ENCODE results near the gene SULT1A3. TPM values are rescaled to one million over a fixed set of nuclear protein-coding genes. Genes with fewer than 3 reads are reported as not detected.
A peak's percentile ranks its signal among the peaks of the same experiment; 100 is the strongest.
"Not testable (repeated sequence)": the region's sequence is repeated elsewhere in the genome, so short reads cannot be mapped to it uniquely, and the experiment has no call there.

Gene SULT1A3
- total RNA-seq, 1 experiment from 2014 or later, result 8.3 TPM

GRCh38 chr16:30187971-30188561, 11.0 kb upstream of the SULT1A3 start:
- no peaks in the 10 kb centered on the region for H3K36me3 Mint-ChIP-seq (ENCODE audit: insufficient read depth, unreplicated experiment)

DNA sequence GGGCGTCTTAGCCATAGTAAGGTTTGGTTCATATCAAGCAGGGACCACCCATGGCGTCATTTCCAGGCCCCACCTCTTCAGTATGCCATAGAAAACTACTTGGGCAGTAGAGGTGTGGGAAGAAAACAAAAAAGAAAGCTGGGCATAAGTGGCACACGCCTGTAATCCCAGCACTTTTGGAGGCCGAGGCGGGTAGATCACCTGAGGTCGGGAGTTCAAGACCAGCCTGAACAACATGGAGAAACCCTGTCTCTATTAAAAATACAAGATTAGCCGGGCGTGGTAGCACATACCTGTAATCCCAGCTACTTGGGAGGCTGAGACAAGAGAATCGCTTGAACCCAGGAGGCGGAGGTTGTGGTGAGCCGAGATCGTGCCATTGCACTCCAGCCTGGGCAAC, 7.9 kb upstream of the SULT1A3 start:
- H3K27me3 Mint-ChIP-seq (ENCODE audit: insufficient read depth, unreplicated experiment); H3K27ac Mint-ChIP-seq (ENCODE audit: unreplicated experiment); H3K36me3 ChIP-seq (ENCODE audit: control insufficient read depth, insufficient read depth, low read length); POLR2A ChIA-PET; H3K4me3 ChIP-seq (ENCODE audit: low read depth, low read length); H3K27me3 ChIP-seq (replicated peaks; ENCODE audit: control insufficient read depth, insufficient read depth, low read length); intact Hi-C loops (cut with micrococcal nuclease; ENCODE audit: unreplicated experiment); H3K4me1 ChIP-seq; CTCF ChIA-PET; H3K9me3 Mint-ChIP-seq (ENCODE audit: unreplicated experiment); H3K4me3 Mint-ChIP-seq (ENCODE audit: unreplicated experiment); DNase-seq; H3K4me1 Mint-ChIP-seq (ENCODE audit: low read depth, unreplicated experiment); H3K9me3 ChIP-seq; BruUV-seq (replicated peaks); H3K36me3 Mint-ChIP-seq (ENCODE audit: insufficient read depth, unreplicated experiment): not testable (repeated sequence)

More at GRCh38 chr16:30187971-30188561, 11.0 kb upstream of the SULT1A3 start:
- Histone ChIP-seq H3K36me3 (ENCODE audit: control insufficient read depth, insufficient read depth, low read length) (no peaks in the 10 kb centered on the region), H3K9me3 (no peaks in the 10 kb centered on the region), H3K27me3 (replicated peaks; ENCODE audit: control insufficient read depth, insufficient read depth, low read length) (no peaks in the 10 kb centered on the region), H3K4me1 (no peaks in the 10 kb centered on the region), H3K4me3 (ENCODE audit: low read depth, low read length) (no peak overlapping the region)
- intact Hi-C loops (cut with micrococcal nuclease; ENCODE audit: unreplicated experiment), result no loop called here
- ChIA-PET CTCF (no interaction called here), POLR2A (no interaction called here)
- H3K4me3 Mint-ChIP-seq (ENCODE audit: unreplicated experiment), result no peak overlapping the region
- H3K27ac Mint-ChIP-seq (ENCODE audit: unreplicated experiment), result no peak overlapping the region
- no peaks in the 10 kb centered on the region for H3K4me1 Mint-ChIP-seq (ENCODE audit: low read depth, unreplicated experiment)
- TF ChIP-seq, protein P1, sequence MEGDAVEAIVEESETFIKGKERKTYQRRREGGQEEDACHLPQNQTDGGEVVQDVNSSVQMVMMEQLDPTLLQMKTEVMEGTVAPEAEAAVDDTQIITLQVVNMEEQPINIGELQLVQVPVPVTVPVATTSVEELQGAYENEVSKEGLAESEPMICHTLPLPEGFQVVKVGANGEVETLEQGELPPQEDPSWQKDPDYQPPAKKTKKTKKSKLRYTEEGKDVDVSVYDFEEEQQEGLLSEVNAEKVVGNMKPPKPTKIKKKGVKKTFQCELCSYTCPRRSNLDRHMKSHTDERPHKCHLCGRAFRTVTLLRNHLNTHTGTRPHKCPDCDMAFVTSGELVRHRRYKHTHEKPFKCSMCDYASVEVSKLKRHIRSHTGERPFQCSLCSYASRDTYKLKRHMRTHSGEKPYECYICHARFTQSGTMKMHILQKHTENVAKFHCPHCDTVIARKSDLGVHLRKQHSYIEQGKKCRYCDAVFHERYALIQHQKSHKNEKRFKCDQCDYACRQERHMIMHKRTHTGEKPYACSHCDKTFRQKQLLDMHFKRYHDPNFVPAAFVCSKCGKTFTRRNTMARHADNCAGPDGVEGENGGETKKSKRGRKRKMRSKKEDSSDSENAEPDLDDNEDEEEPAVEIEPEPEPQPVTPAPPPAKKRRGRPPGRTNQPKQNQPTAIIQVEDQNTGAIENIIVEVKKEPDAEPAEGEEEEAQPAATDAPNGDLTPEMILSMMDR (IDR thresholded peaks at IDR 0.05; ENCODE audit: insufficient read depth in 1 of 2, low read depth in 1 of 2, low read length in 1 of 2, severe bottlenecking in 1 of 2, unreplicated experiment in 1 of 2), result no peak
- no peak for DNase-seq
- no peaks in the 10 kb centered on the region for H3K27me3 Mint-ChIP-seq (ENCODE audit: insufficient read depth, unreplicated experiment)
- BruUV-seq (replicated peaks), result no TSS peak
- no peaks in the 10 kb centered on the region for H3K9me3 Mint-ChIP-seq (ENCODE audit: unreplicated experiment)

DNA sequence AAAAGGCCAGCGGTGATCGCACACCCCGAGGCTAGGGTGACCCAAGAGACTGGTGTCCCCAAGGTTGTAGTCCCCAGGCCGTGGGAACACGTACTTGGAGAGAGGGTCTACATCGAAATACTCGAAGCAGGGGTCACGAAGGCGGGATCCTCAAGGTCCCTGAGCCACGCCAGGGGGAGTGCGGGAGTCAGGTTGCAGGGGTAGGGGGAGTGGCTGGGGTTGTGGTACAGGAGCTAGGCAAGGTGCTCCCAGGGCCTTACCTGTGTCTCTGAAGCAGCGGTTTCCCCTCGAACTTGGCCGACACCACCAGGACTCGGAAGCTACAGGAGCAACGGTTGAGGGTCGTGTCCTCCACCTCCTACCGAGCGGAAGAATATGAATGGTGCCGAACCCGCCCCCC, 6.0 kb upstream of the SULT1A3 start:
- H3K27me3 ChIP-seq (replicated peaks; ENCODE audit: control insufficient read depth, insufficient read depth, low read length); H3K4me1 Mint-ChIP-seq (ENCODE audit: low read depth, unreplicated experiment); H3K4me1 ChIP-seq; H3K9me3 Mint-ChIP-seq (ENCODE audit: unreplicated experiment); H3K36me3 Mint-ChIP-seq (ENCODE audit: insufficient read depth, unreplicated experiment); H3K4me3 Mint-ChIP-seq (ENCODE audit: unreplicated experiment); CTCF ChIA-PET; H3K4me3 ChIP-seq (ENCODE audit: low read depth, low read length); DNase-seq; BruUV-seq (replicated peaks); H3K27ac Mint-ChIP-seq (ENCODE audit: unreplicated experiment); intact Hi-C loops (cut with micrococcal nuclease; ENCODE audit: unreplicated experiment); POLR2A ChIA-PET; H3K27me3 Mint-ChIP-seq (ENCODE audit: insufficient read depth, unreplicated experiment); H3K36me3 ChIP-seq (ENCODE audit: control insufficient read depth, insufficient read depth, low read length); H3K9me3 ChIP-seq: not testable (repeated sequence)

DNA sequence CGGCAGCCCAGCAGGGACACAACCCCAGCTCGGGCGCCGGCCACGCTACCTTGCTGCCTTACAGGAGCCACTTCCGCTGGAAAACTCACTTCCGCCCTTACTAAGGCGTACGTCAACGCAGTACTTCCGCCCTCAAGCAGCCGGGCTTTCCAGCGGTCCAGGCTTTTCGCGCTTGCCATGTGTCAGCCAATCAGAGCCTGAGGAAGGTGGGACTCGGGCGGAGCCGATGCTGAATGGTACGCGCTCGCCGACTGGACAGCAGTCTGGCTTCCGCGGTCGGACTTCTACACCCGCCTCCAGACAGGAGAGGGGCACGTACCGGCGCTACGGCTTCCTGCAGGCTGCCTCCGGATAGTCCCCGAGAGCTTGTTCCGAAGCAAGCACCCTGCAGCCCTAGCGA, 5.4 kb upstream of the SULT1A3 start, which contains the start of the genes BOLA2B and SLX1A:
TSS of gene BOLA2B (minus strand) at position 52 of the 400 bp plus-strand sequence. CDS start 71 bp downstream, outside the sequence.
TSS of gene SLX1A (plus strand) at position 261 of the 400 bp plus-strand sequence. CDS start 210 bp downstream, outside the sequence.
- peak within 1 kb of the TSS; percentile 26; the same call in 1 of the 2 replicates for H3K4me3 ChIP-seq (ENCODE audit: low read depth, low read length)
- H3K27me3 ChIP-seq (replicated peaks; ENCODE audit: control insufficient read depth, insufficient read depth, low read length); POLR2A ChIA-PET; H3K36me3 ChIP-seq (ENCODE audit: control insufficient read depth, insufficient read depth, low read length); intact Hi-C loops (cut with micrococcal nuclease; ENCODE audit: unreplicated experiment); H3K9me3 ChIP-seq; H3K4me3 Mint-ChIP-seq (ENCODE audit: unreplicated experiment); H3K4me1 ChIP-seq; H3K4me1 Mint-ChIP-seq (ENCODE audit: low read depth, unreplicated experiment); CTCF ChIA-PET; BruUV-seq (replicated peaks); H3K9me3 Mint-ChIP-seq (ENCODE audit: unreplicated experiment); H3K27ac Mint-ChIP-seq (ENCODE audit: unreplicated experiment); H3K36me3 Mint-ChIP-seq (ENCODE audit: insufficient read depth, unreplicated experiment); H3K27me3 Mint-ChIP-seq (ENCODE audit: insufficient read depth, unreplicated experiment); DNase-seq: not testable (repeated sequence)

- H3K4me1 ChIP-seq; POLR2A ChIA-PET; H3K27me3 Mint-ChIP-seq (ENCODE audit: insufficient read depth, unreplicated experiment); H3K27me3 ChIP-seq (replicated peaks; ENCODE audit: control insufficient read depth, insufficient read depth, low read length); H3K36me3 Mint-ChIP-seq (ENCODE audit: insufficient read depth, unreplicated experiment); intact Hi-C loops (cut with micrococcal nuclease; ENCODE audit: unreplicated experiment); H3K9me3 Mint-ChIP-seq (ENCODE audit: unreplicated experiment); DNase-seq; H3K4me1 Mint-ChIP-seq (ENCODE audit: low read depth, unreplicated experiment); H3K4me3 Mint-ChIP-seq (ENCODE audit: unreplicated experiment); CTCF ChIA-PET; H3K9me3 ChIP-seq; H3K27ac Mint-ChIP-seq (ENCODE audit: unreplicated experiment); H3K36me3 ChIP-seq (ENCODE audit: control insufficient read depth, insufficient read depth, low read length): not testable (repeated sequence)
- H3K4me3 ChIP-seq (ENCODE audit: low read depth, low read length), result peak overlapping the region; percentile 26; the same call in 1 of the 2 replicates
- BruUV-seq (replicated peaks), result TSS peak; percentile 93
These were observed 4.7 kb upstream of the SULT1A3 start for GRCh38 chr16:30194172-30194925.

- H3K4me3 Mint-ChIP-seq (ENCODE audit: unreplicated experiment); H3K9me3 ChIP-seq; H3K27me3 Mint-ChIP-seq (ENCODE audit: insufficient read depth, unreplicated experiment); H3K36me3 Mint-ChIP-seq (ENCODE audit: insufficient read depth, unreplicated experiment); H3K4me1 ChIP-seq; H3K4me3 ChIP-seq (ENCODE audit: low read depth, low read length); H3K36me3 ChIP-seq (ENCODE audit: control insufficient read depth, insufficient read depth, low read length); H3K9me3 Mint-ChIP-seq (ENCODE audit: unreplicated experiment); H3K4me1 Mint-ChIP-seq (ENCODE audit: low read depth, unreplicated experiment); POLR2A ChIA-PET; BruUV-seq (replicated peaks); H3K27ac Mint-ChIP-seq (ENCODE audit: unreplicated experiment); CTCF ChIA-PET; intact Hi-C loops (cut with micrococcal nuclease; ENCODE audit: unreplicated experiment); H3K27me3 ChIP-seq (replicated peaks; ENCODE audit: control insufficient read depth, insufficient read depth, low read length): not testable (repeated sequence)
- peak in 1 of 2 experiments; percentile 25 for DNase-seq
These were observed 2.1 kb upstream of the SULT1A3 start for GRCh38 chr16:30197001-30197400.
